Fibroblast of mammary gland (primary cell): ENCODE data around the gene RPE65.

Experiments used
- DNase-seq: peaks from one replicate; pipeline ENCODE4 v3.0.0-alpha.2; 2010; ENCODE audit warnings: low read depth
- H3K4me3 ChIP-seq: 2 replicates; pipeline ENCODE4 v1.5.1; 2011; ENCODE audit warnings: low read depth, mild to moderate bottlenecking, low read length, moderate library complexity; ENCODE audit not compliant: control insufficient read depth
- TF ChIP-seq, protein P1 (sequence below): conservative IDR thresholded peaks from 2 replicates; pipeline ENCODE4 v1.5.1; 2011; ENCODE audit warnings: low read depth, low read length, inconsistent platforms; ENCODE audit not compliant: control insufficient read depth, insufficient read depth

Gene RPE65

DNA sequence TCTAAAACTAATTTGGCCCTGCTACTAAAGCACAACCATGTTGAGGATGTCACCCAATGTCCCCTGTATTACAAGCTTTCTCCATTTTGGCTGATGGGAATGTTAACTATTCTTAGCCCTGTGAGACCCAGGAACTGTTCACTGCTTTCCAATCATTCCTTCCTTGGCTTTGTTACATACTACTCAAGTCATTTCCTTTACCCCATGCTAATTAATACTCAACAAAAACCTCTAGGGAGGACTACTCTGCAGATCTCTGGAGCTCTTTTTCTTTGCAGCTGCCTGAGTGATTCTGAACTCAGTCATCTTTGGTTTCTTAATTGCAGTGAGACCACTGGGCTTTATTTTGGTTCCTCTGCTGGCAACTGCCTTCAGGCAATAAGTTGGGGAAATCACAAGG lies 23.3 kb upstream of the RPE65 start:
- TF ChIP-seq, protein P1, sequence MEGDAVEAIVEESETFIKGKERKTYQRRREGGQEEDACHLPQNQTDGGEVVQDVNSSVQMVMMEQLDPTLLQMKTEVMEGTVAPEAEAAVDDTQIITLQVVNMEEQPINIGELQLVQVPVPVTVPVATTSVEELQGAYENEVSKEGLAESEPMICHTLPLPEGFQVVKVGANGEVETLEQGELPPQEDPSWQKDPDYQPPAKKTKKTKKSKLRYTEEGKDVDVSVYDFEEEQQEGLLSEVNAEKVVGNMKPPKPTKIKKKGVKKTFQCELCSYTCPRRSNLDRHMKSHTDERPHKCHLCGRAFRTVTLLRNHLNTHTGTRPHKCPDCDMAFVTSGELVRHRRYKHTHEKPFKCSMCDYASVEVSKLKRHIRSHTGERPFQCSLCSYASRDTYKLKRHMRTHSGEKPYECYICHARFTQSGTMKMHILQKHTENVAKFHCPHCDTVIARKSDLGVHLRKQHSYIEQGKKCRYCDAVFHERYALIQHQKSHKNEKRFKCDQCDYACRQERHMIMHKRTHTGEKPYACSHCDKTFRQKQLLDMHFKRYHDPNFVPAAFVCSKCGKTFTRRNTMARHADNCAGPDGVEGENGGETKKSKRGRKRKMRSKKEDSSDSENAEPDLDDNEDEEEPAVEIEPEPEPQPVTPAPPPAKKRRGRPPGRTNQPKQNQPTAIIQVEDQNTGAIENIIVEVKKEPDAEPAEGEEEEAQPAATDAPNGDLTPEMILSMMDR, result no peak
- DNase-seq, result no peak
- H3K4me3 ChIP-seq, result no peak overlapping the region

DNA sequence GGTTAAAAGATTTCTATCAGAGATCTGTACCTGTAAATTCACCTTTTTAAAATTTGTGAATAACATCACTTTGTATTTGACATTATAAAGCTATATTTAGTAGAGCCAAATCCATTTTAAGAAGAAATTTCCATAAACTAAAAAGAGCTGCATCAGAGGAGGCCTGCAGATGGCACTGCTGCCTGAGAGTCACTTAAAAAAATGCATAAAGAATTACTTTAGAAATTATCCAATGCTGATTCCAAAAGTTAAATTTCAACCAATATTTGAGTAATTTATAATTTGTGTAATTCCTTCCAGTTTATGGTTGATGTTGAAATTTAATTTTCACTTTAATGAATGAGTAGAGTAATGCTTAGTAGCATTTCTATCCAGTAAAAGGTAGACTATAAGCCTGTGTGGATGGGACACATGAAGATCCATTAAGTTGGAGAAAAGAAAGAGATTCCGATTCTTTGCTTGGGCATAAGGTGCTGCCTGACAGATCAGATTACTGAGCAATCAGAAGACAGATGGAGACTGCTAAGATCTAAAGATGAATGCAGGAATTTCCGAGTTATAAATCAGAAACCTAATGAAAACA lies 20.7 kb upstream of the RPE65 start:
- H3K4me3 ChIP-seq, result no peak overlapping the region
- TF ChIP-seq, protein P1, result peak; percentile 74
- peak; percentile 43 for DNase-seq

- H3K4me3 ChIP-seq, result no peak overlapping the region
- DNase-seq, result no peak
- TF ChIP-seq, protein P1, result no peak
These were observed 15.1 kb upstream of the RPE65 start for GRCh38 chr1:68464891-68465290.

GRCh38 chr1:68460935-68461334 lies 11.2 kb upstream of the RPE65 start:
- TF ChIP-seq, protein P1, result no peak
- H3K4me3 ChIP-seq, result no peak overlapping the region
- no peak for DNase-seq

DNA sequence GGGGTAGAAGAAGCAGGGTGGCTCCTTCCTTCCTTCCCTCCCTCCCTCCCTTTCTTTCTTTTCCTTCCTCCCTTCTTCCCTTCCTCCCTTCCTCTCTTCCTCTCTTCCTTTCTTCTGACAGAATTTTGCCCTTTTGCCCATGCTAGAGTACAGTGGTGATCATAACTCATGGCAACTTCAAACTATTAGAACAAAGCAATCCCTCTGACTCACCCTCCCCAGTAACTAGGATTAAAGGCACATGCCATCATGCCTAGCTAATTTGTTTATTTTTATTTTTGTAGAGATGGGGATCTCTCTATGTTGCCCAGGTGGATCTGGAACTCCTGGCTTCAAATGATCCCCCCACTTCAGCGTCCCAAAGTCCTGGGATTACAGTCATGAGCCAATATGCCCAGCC lies 10.0 kb upstream of the RPE65 start:
- no peak overlapping the region for H3K4me3 ChIP-seq
- DNase-seq, result peak; percentile 62
- TF ChIP-seq, protein P1, result no peak

- TF ChIP-seq, protein P1, result no peak
- no peak overlapping the region for H3K4me3 ChIP-seq
These were observed 9.3 kb upstream of the RPE65 start for GRCh38 chr1:68459091-68459490.

DNA sequence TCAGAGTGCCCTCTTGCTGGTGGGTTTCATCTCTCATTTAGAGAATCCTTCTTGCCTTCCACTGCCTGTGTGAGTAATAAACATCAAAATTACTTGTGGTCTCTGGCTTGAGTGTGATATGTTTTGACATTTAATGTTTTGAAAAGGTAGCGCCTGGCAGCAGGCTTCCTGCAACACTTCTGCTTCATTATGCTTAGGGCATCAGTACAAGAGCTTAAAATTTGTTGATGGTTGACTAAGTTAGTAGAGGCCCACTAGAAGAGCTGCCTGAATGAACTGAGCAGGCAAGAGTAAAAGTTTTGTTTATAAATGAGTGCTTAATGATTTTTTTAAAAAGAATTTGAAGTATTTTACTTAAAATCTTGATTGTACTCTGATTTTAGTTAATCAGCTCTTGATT lies 6.4 kb upstream of the RPE65 start:
- TF ChIP-seq, protein P1, result no peak
- no peak for DNase-seq
- H3K4me3 ChIP-seq, result no peak overlapping the region

More at GRCh38 chr1:68459091-68459490, 9.3 kb upstream of the RPE65 start:
- no peak for DNase-seq
